Epithelial cell of proximal tubule (primary cell): ENCODE data around the gene STX11. TPM values are rescaled to one million over a fixed set of nuclear protein-coding genes. Genes with fewer than 3 reads are reported as not detected.
"Not testable (repeated sequence)": the region's sequence is repeated elsewhere in the genome, so short reads cannot be mapped to it uniquely, and the experiment has no call there.

ENCODE experiments used
- DNase-seq: peaks from one replicate; pipeline ENCODE4 v3.0.0-alpha.2; 2011; ENCODE audit warnings: low read depth
- H3K4me3 ChIP-seq: 2 replicates; pipeline ENCODE4 v1.5.1; 2011; ENCODE audit warnings: low read depth, mild to moderate bottlenecking, low read length
- total RNA-seq: library from RNA; depleted of rRNA; stranded (reverse); fragments of >200 nt; gene quantifications from 2 replicates; pipeline ENCODE4 v1.2.3, GENCODE V29; 2015
- TF ChIP-seq, protein P1 (sequence below): conservative IDR thresholded peaks from 2 replicates; pipeline ENCODE4 v1.5.1; 2012; ENCODE audit warnings: low read depth, mild to moderate bottlenecking, low read length

The STX11 gene
- total RNA-seq, 1 donor from 2014 or later: 0.52 TPM

DNA sequence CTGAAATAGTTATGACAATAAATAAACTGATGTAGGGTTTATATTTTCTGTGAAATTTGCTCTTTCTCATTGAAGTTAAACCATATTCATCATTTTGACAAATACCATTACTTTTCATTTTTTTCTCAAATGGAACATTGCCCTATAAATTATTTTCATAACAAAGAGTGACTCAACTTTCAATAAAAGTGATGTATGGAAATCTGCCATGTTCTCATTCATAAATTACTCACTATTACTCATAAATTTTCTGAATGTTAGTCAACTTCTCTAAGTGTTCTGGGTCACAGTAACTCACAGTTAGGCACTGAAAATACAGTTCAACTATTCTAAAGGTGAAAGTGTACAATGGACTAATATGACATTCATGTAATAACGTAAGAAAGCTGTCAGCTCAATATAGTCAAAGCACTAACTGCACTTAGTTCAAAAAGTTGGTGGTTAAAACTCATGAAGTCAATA is 19.0 kb upstream of the STX11 start:
- DNase-seq: no peak
- TF ChIP-seq, protein P1, sequence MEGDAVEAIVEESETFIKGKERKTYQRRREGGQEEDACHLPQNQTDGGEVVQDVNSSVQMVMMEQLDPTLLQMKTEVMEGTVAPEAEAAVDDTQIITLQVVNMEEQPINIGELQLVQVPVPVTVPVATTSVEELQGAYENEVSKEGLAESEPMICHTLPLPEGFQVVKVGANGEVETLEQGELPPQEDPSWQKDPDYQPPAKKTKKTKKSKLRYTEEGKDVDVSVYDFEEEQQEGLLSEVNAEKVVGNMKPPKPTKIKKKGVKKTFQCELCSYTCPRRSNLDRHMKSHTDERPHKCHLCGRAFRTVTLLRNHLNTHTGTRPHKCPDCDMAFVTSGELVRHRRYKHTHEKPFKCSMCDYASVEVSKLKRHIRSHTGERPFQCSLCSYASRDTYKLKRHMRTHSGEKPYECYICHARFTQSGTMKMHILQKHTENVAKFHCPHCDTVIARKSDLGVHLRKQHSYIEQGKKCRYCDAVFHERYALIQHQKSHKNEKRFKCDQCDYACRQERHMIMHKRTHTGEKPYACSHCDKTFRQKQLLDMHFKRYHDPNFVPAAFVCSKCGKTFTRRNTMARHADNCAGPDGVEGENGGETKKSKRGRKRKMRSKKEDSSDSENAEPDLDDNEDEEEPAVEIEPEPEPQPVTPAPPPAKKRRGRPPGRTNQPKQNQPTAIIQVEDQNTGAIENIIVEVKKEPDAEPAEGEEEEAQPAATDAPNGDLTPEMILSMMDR: no peak
- H3K4me3 ChIP-seq: no peak overlapping the region

DNA sequence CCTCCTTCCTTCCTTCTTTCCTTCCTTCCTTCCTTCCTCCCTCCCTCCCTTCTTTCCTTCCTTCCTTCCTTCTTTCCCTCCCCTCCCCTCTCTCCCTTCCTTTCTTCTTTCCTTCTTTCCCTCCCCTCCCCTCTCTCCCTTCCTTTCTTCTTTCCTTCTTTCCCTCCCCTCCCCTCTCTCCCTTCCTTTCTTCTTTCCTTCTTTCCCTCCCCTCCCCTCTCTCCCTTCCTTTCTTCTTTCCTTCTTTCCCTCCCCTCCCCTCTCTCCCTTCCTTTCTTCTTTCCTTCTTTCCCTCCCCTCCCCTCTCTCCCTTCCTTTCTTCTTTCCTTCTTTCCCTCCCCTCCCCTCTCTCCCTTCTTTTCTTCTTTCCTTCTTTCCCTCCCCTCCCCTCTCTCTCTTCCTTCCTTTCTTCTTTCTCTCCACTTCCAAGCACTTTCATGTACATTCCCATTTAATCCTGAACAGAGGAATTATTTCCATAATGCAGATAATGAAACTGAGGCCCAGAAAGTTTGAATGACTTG is 18.1 kb upstream of the STX11 start:
- DNase-seq, H3K4me3 ChIP-seq: not testable (repeated sequence)

DNA sequence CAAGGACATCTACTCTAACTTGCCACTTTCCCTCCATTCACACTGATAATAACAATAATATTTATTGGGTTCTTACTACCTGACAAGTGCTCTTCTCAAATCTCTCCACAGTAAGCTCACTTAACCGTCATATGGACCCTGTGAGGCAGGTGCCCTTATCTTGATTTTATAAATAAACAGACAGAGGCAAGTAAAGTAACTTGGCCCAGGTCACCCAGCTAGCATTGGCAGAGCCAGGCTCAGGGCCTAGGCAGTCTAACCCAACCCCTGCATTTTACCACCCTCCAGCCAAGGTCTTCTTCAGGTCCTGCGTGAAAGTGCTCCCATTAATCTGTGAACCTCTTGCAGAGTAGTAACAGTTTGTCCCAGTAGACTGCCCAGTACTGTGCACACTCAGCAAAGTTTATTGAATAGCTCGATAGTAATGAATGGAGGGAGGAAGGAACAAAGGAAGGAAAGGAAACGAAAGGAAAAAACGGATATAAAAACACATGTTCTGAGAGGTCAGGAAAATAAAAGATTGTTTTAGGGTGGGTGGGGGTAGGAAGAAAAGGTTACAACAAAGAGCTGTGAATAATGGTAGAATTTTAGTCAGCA is 17.0 kb upstream of the STX11 start:
- no peak overlapping the region for H3K4me3 ChIP-seq
- TF ChIP-seq, protein P1: no peak

DNA sequence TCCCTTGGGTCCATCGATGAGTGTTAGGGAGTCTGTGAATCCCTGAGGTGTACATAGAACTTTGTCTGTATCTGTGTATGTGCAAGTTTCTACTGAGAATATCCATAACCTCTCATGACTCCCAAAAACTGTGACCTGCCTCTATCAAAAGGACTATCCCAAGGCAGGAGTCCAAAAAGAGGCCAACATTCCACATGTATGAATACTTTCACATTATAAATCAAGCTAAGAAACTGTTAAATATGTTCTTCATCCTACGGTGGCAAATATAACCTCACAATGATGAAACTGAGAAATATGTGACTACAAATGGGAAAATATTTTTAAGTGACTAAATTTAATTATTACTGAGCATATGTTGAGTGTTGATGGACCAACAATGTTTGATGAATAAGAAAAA is 16.1 kb upstream of the STX11 start:
- H3K4me3 ChIP-seq: no peak overlapping the region
- TF ChIP-seq, protein P1: no peak
- no peak for DNase-seq

More for the DNA sequence above, 17.0 kb upstream of the STX11 start:
- no peak for DNase-seq

DNA sequence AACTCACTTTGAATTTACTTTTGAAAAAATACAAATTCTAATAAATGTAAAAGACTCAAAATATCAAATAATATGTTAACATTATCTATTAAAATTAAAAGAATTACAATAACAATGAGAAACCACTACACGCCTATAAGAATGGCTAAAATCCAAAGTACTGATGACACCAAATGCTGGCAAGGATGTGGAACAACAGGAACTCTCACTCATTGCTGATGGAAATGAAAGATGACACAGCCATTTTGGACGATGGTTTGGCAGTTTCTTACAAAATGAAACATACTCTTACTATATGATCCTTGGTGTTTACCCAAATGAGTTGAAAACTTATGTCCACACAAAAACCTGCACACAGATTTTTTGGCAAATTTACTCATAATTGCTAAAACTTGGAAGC is 15.6 kb upstream of the STX11 start:
- DNase-seq: no peak
- H3K4me3 ChIP-seq: no peak overlapping the region
- TF ChIP-seq, protein P1: no peak

DNA sequence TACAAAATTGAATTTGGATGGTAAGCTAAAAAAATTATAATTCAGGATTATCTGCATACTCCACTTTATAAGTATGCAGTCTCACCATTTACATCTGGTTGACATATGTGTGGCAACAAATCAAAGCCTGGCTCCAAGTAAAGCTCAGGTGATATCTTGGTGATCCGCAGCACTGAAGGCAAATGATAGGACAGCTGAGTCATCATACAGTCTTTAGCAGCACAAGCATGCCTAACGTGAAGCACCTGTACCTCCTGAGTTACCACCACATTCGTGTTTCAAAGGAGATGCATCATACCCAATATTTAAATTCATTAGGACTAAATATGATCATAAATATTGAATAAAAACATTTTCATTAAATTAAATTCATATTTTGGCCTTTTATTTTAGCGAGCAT is 11.8 kb upstream of the STX11 start:
- TF ChIP-seq, protein P1: no peak
- DNase-seq: no peak
- no peak overlapping the region for H3K4me3 ChIP-seq

DNA sequence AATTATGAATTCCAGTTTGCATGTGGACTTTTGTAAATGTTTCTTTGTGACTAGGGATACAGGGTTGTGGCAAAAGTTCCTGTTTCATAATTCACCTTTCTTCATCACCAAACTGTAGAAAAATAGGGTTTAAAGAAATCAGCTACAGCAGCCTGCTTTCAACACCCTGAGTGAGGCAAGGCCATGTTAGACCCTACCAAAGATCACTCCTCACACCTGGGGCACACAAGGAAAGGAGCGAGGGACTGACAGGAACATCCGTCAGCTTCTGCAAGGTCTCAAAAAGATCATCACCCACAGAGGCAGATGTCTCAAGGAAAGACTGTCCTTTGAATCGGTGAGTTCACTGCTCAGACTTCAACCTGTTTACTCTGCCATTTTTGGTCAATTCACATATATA is 10.5 kb upstream of the STX11 start:
- H3K4me3 ChIP-seq: no peak overlapping the region
- DNase-seq: no peak
- TF ChIP-seq, protein P1: no peak
